Heart left ventricle (tissue), 16 donors: ENCODE data around the gene TMEM82. TPM values are rescaled to one million over a fixed set of nuclear protein-coding genes. Genes with fewer than 3 reads are reported as not detected.

Experiments used
- ATAC-seq, 4 donors: fragments of 200-7000 bp; cut with Tn5 transposase; one replicate each; pipeline ENCODE4 v1.9.1; 2020 to 2022; ENCODE audit warnings: moderate library complexity in 4 of 4, mild to moderate bottlenecking in 3 of 4, moderate number of reproducible peaks in 1 of 4
- DNase-seq, 5 donors: peaks; one replicate each; pipeline ENCODE4 v3.0.0-alpha.2; 2020
- H3K27ac ChIP-seq, 12 donors: fragments of 200-600 bp; sonication (generic) in 4 of 12; one replicate each; pipeline versions ENCODE4 v1.5.0 to v1.8.0; 2016 to 2022; ENCODE audit warnings: mild to moderate bottlenecking in 2 of 12
- H3K27me3 ChIP-seq, 9 donors: fragments of 200-600 bp; sonication (generic) in 2 of 9; one replicate each; pipeline versions ENCODE4 v1.5.1 to v1.8.0; 2016 to 2022; ENCODE audit warnings: mild to moderate bottlenecking in 3 of 9
- H3K36me3 ChIP-seq, 9 donors: fragments of 200-600 bp; sonication (generic) in 2 of 9; one replicate each; pipeline versions ENCODE4 v1.5.0 to v1.8.0; 2018 to 2022; ENCODE audit warnings: mild to moderate bottlenecking in 2 of 9
- H3K4me1 ChIP-seq, 12 donors: fragments of 200-600 bp; sonication (generic) in 4 of 12; one replicate each; pipeline versions ENCODE4 v1.5.0 to v1.8.0; 2016 to 2022; ENCODE audit warnings: mild to moderate bottlenecking in 3 of 12
- H3K4me3 ChIP-seq, 12 donors: fragments of 200-600 bp; sonication (generic) in 4 of 12; one replicate each; pipeline versions ENCODE4 v1.5.0 to v1.8.0; 2017 to 2022; ENCODE audit warnings: mild to moderate bottlenecking in 9 of 12, moderate library complexity in 4 of 12
- H3K9me3 ChIP-seq, 12 donors: fragments of 200-600 bp; sonication (generic) in 4 of 12; one replicate each; pipeline versions ENCODE4 v1.5.0 to v1.8.0; 2016 to 2022; ENCODE audit warnings: mild to moderate bottlenecking in 1 of 12
- CTCF ChIP-seq, 12 donors: fragments of 200-600 bp; sonication (generic) in 4 of 12; IDR thresholded peaks; one replicate each; pipeline versions ENCODE4 v1.5.0 to v1.8.0; 2018 to 2022; ENCODE audit warnings: antibody characterized with exemption in 12 of 12, mild to moderate bottlenecking in 5 of 12
- POLR2A ChIP-seq, 2 donors: fragments of 450-650 bp; IDR thresholded peaks; one replicate each; pipeline ENCODE4 v1.6.1; 2017; ENCODE audit warnings: antibody characterized with exemption in 2 of 2, mild to moderate bottlenecking in 2 of 2, moderate library complexity in 2 of 2
- WGBS, 4 donors: extraction: QIAGEN DNeasy Blood & Tissue Kit in 2 of 4; methylation state at CpG; one replicate each; pipeline versions ENCODE4 v1.1.5 to v1.1.7; 2013 to 2018; 5-methylcytosine and 5-hydroxymethylcytosine counted together
- intact Hi-C, 10 donors: fragments of 100-400 bp; cut with DNase I; formaldehyde crosslinking; loops; one replicate each; pipeline versions ENCODE4 v1.11.1 to v1.14.2; 2022
- polyA plus RNA-seq, 2 donors: library from polyadenylated mRNA; stranded (reverse); fragments of 200-250 nt; gene quantifications; one replicate each; pipeline ENCODE4 v1.2.3, GENCODE V29; 2013
- total RNA-seq, 9 donors: library from RNA; depleted of rRNA in 2 of 9; stranded (reverse); fragments of >200 nt in 2 of 9; fragmentation: NEBNext Ultra II Directional in 3 of 9; extraction: Animal tissue kit (Norgen Biotek cat#: 25700) in 3 of 9; gene quantifications; one replicate each; pipeline versions ENCODE4 v1.1.0 to v1.2.4, GENCODE V29; 2016 to 2023
- donor health status: ischemic (EF 13 %, LVEDD 7.1; RV severe dilation, severe dysfunction).
- donor health status: healthy with polysubstance abuse.
- donor health status: DM: no; HTN: yes; CAD: no.
- donor health status: DM: no; HTN: no; CAD: no.
- donor health status: ischemic (EF 25% LVEDD 6.9; RV normal size, moderate dysfunction).
- donor health status: ischemic (EF 25% LVEDD 5.7; RV mildly dilated, moderate dysfunction).
- donor health status: healthy.
- donor health status: DM: yes; HTN: yes; CAD: no.
- donor health status: ischemic (EF 35%, LVEDD 5.7; RV mildly dilated, moderate dysfunction).
- donor health status: nonischemic (EF 11% LVEDD 7.7; RV severe dilation, severe dysfunction).
- donor health status: DM: yes; HTN: yes; CAD: no.
- donor health status: PGD.
- donor health status: ischemic (EF 29% LVEDD 5.4; RV normal size, mild dysfunction).
- donor health status: nonischemic (EF 23%, LVEDD 6.1; RV moderate dilation, normal function).

TMEM82 gene
- total and polyA plus RNA-seq, 11 donors, result not detected

GRCh38 chr1:15722411-15722810, 19.9 kb upstream of the TMEM82 start:
- TF ChIP-seq POLR2A (IDR thresholded peaks at IDR 0.05) (no peak), CTCF (IDR thresholded peaks at IDR 0.05) (no peak)
- DNase-seq (no peak), ATAC-seq (no peak)
- Histone ChIP-seq H3K27me3 (no peaks in the 10 kb centered on the region), H3K36me3 (peaks cover 0 to 100% (median 92%) of the 10 kb centered on the region in 9 donors), H3K4me1 (peaks cover 0 to 43% (median 12%) of the 10 kb centered on the region in 12 donors), H3K27ac (no peak overlapping the region), H3K4me3 (no peak overlapping the region), H3K9me3 (no peaks in the 10 kb centered on the region)
- 87 to 91% (median 89%) methylated on average over 4 of the region's 4 CpGs for WGBS, 4 donors
- intact Hi-C loops, result no loop called here

- H3K4me1 ChIP-seq, result peaks cover 0 to 43% (median 8%) of the 10 kb centered on the region in 12 donors
- H3K9me3 ChIP-seq, result no peaks in the 10 kb centered on the region
- H3K27ac ChIP-seq, result no peak overlapping the region
- DNase-seq (no peak), ATAC-seq (no peak)
- TF ChIP-seq POLR2A (IDR thresholded peaks at IDR 0.05) (no peak), CTCF (IDR thresholded peaks at IDR 0.05) (no peak)
- intact Hi-C loops, result no loop called here
- no peak overlapping the region for H3K4me3 ChIP-seq
- 78 to 90% (median 88%) methylated on average over 11 to 13 of the region's 13 CpGs for WGBS, 4 donors
- peaks cover 0 to 100% (median 93%) of the 10 kb centered on the region in 9 donors for H3K36me3 ChIP-seq
- no peaks in the 10 kb centered on the region for H3K27me3 ChIP-seq
Measured at GRCh38 chr1:15722836-15723532, 19.3 kb upstream of the TMEM82 start.

- H3K27ac ChIP-seq, result no peak overlapping the region
- ATAC-seq (no peak), DNase-seq (no peak)
- no peak for TF ChIP-seq POLR2A (IDR thresholded peaks at IDR 0.05)
- no peak for TF ChIP-seq CTCF (IDR thresholded peaks at IDR 0.05)
- H3K9me3 ChIP-seq, result no peaks in the 10 kb centered on the region
- peaks cover 0 to 100% (median 93%) of the 10 kb centered on the region in 9 donors for H3K36me3 ChIP-seq
- WGBS, 4 donors, result 89 to 94% (median 90%) methylated on average over 20 of the region's 20 CpGs
- H3K4me1 ChIP-seq, result peaks cover 0 to 40% (median 5%) of the 10 kb centered on the region in 12 donors
- no peak overlapping the region for H3K4me3 ChIP-seq
- intact Hi-C loops, result no loop called here
- H3K27me3 ChIP-seq, result no peaks in the 10 kb centered on the region
Measured at GRCh38 chr1:15723631-15724246, 18.6 kb upstream of the TMEM82 start.
